ENCODE data around the gene PPIL3. TPM values are rescaled to one million over a fixed set of nuclear protein-coding genes. Genes with fewer than 3 reads are reported as not detected.

The PPIL3 gene
- total RNA-seq, 6 experiments from 2014 or later = 12.4 to 15.6 (median 13.1) TPM

DNA sequence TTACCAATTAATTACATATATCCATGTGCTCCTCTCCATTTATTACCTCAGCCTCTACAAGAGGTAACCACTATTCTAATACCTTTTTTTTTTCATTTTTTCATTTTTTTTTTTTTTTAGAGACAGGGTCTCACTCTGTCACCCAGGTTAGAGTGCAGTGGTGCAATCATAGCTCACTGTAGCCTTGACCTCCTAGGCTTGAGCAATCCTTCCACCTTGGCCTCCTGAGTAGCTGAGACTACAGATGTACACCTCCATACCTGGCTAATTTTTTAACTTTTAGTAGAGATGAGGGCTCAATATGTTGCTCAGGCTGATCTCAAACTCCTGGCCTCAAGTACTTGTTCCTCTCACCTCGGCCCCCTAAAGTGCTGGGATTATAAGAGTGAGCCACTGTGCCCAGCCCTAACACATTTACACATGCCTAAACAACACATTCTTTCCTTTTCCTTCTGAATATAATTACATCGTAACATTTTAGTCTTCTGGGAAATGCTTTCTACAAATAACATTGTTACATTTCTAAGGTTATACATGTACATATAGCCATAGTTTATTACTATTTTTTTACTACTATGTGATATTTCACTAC lies 10.5 kb downstream of the PPIL3 start:
- no peak for DNase-seq
- H3K27me3 Mint-ChIP-seq (ENCODE audit: insufficient read depth) = no peaks in the 10 kb centered on the region
- H3K4me3 Mint-ChIP-seq = no peak overlapping the region
- H3K9me3 Mint-ChIP-seq = no peaks in the 10 kb centered on the region
- peaks cover 12% of the 10 kb centered on the region for H3K36me3 Mint-ChIP-seq (ENCODE audit: low read depth)
- TF ChIP-seq, protein P1, sequence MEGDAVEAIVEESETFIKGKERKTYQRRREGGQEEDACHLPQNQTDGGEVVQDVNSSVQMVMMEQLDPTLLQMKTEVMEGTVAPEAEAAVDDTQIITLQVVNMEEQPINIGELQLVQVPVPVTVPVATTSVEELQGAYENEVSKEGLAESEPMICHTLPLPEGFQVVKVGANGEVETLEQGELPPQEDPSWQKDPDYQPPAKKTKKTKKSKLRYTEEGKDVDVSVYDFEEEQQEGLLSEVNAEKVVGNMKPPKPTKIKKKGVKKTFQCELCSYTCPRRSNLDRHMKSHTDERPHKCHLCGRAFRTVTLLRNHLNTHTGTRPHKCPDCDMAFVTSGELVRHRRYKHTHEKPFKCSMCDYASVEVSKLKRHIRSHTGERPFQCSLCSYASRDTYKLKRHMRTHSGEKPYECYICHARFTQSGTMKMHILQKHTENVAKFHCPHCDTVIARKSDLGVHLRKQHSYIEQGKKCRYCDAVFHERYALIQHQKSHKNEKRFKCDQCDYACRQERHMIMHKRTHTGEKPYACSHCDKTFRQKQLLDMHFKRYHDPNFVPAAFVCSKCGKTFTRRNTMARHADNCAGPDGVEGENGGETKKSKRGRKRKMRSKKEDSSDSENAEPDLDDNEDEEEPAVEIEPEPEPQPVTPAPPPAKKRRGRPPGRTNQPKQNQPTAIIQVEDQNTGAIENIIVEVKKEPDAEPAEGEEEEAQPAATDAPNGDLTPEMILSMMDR (IDR thresholded peaks at IDR 0.05) = no peak
- H3K27ac Mint-ChIP-seq = no peak overlapping the region
- no peaks in the 10 kb centered on the region for H3K4me1 Mint-ChIP-seq (ENCODE audit: low read depth)

DNA sequence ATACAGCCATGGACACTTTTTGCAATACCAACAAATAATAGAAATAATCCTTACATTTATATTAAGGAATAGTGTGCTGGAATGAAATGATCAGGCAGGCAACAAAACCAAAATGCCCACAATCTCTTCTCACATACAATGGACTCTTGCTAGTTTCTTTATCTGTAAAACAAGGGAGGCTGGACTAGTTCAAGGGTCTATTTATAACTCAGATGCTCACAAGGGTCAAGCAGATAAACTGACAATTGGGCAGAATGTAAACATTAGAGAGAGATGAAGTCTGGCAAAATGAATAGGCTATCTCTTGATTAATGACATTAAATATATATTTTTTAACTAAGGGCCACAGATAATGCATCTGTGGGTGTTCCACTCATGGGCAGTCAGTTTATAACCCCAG lies 11.4 kb downstream of the PPIL3 start:
- TF ChIP-seq, protein P1 (IDR thresholded peaks at IDR 0.05) = no peak
- no peaks in the 10 kb centered on the region for H3K4me1 Mint-ChIP-seq (ENCODE audit: low read depth)
- H3K4me3 Mint-ChIP-seq = no peak overlapping the region
- no peaks in the 10 kb centered on the region for H3K27me3 Mint-ChIP-seq (ENCODE audit: insufficient read depth)
- H3K36me3 Mint-ChIP-seq (ENCODE audit: low read depth) = peaks cover 6% of the 10 kb centered on the region
- H3K27ac Mint-ChIP-seq = no peak overlapping the region
- no peak for DNase-seq
- no peaks in the 10 kb centered on the region for H3K9me3 Mint-ChIP-seq

DNA sequence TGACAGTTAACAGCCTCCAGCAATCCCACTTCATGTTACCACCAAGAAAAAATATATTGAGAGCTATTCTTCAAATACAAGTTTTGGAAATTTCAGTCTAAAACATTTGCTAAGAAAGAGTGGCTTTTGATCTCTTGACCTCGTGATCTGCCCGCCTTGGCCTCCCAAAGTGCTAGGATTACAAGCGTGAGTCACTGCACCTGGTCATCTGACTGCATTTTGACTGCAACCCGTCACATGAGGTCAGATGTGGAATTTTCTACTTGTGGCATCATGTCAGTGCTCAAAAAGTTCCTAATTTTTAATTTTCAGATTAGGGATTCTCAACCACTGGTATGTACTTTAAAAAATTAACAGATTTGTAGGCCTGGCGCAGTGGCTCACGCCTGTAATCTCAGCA lies 15.3 kb downstream of the PPIL3 start:
- TF ChIP-seq, protein P1 (IDR thresholded peaks at IDR 0.05) = no peak
- no peaks in the 10 kb centered on the region for H3K9me3 Mint-ChIP-seq
- H3K36me3 Mint-ChIP-seq (ENCODE audit: low read depth) = peaks cover 13% of the 10 kb centered on the region
- no peaks in the 10 kb centered on the region for H3K27me3 Mint-ChIP-seq (ENCODE audit: insufficient read depth)
- H3K4me3 Mint-ChIP-seq = no peak overlapping the region
- no peak for DNase-seq
- no peaks in the 10 kb centered on the region for H3K4me1 Mint-ChIP-seq (ENCODE audit: low read depth)
- H3K27ac Mint-ChIP-seq = no peak overlapping the region

DNA sequence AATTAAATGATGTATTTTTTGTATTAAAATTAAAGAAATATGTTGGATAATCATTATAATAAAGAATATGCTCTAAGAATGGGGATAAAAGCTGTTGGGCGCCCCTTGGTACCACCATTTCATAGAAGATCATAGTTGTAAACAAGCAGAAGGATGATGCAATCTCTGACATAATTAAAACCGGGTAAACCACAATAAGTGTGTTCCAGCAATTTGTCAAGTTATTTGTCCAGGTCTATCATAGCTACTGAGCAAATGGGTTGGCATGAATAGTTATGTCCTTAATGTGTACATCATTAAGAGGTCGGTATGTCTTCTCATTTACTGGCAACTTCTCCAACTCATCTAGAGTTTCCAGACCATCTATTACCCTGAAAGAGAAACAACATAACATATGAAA lies 17.7 kb downstream of the PPIL3 start:
- Mint-ChIP-seq H3K9me3 (no peaks in the 10 kb centered on the region), H3K27ac (no peak overlapping the region), H3K4me3 (no peak overlapping the region), H3K27me3 (ENCODE audit: insufficient read depth) (no peaks in the 10 kb centered on the region), H3K36me3 (ENCODE audit: low read depth) (peaks cover 19% of the 10 kb centered on the region), H3K4me1 (ENCODE audit: low read depth) (peaks cover 8% of the 10 kb centered on the region; the same call in 1 of the 2 replicates)
- no peak for DNase-seq
- TF ChIP-seq, protein P1 (IDR thresholded peaks at IDR 0.05) = no peak

DNA sequence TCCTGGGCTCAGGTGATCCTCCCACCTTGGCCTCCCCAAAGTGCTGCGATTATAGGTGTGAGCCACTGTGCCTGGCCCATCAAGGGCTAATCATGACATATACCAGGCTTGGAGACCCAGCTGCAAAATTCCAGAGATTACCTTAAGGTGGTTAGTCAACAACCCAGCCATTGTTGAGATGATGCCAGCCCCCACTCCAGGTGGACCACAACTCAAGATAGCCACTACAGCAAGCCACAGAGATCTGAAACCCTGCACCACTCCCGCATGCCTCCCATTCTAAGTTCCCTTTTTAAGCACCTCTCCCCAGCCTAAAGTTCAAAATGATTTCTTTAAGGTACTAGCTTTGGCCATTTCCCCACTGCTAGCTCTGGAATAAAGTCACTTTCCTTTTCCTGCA lies 19.9 kb downstream of the PPIL3 start:
- no peaks in the 10 kb centered on the region for H3K27me3 Mint-ChIP-seq (ENCODE audit: insufficient read depth)

More for the DNA sequence above, 19.9 kb downstream of the PPIL3 start:
- Mint-ChIP-seq H3K4me1 (ENCODE audit: low read depth) (peaks cover 17% of the 10 kb centered on the region; the same call in 1 of the 2 replicates), H3K4me3 (no peak overlapping the region), H3K27ac (no peak overlapping the region), H3K36me3 (ENCODE audit: low read depth) (peaks cover 16% of the 10 kb centered on the region), H3K9me3 (no peaks in the 10 kb centered on the region)
- TF ChIP-seq, protein P1 (IDR thresholded peaks at IDR 0.05) = no peak
- DNase-seq = no peak
